Stimulated activated CD4-positive, alpha-beta T cell treated with anti-CD3 and anti-CD28 coated beads, Interleukin-2, amount 100 ng/mL, for 4 hours (primary cell): ENCODE results near the gene TNFAIP2.

Experiments used
- DNase-seq: peaks from one replicate; pipeline ENCODE4 v3.0.0-alpha.2; 2020; ENCODE audit warnings: low read depth

The TNFAIP2 gene

GRCh38 chr14:103094406-103095209 lies 28.7 kb upstream of the TNFAIP2 start, which contains the start of gene EXOC3L4:
Gene EXOC3L4 (plus strand): TSS chr14:103094725. CDS start chr14:103100220, 5,495 bp downstream.
- no peak for DNase-seq

- no peak for DNase-seq
Measured at GRCh38 chr14:103095210-103095778, 28.0 kb upstream of the TNFAIP2 start.

GRCh38 chr14:103096387-103096786 lies 26.9 kb upstream of the TNFAIP2 start:
- DNase-seq: no peak

GRCh38 chr14:103097244-103097993 lies 25.8 kb upstream of the TNFAIP2 start:
- no peak for DNase-seq

- no peak for DNase-seq
Measured at GRCh38 chr14:103097994-103098957, 25.0 kb upstream of the TNFAIP2 start.

- DNase-seq: no peak
Measured at GRCh38 chr14:103099081-103099732, 24.1 kb upstream of the TNFAIP2 start.

- no peak for DNase-seq
Measured at GRCh38 chr14:103099733-103100280, 23.5 kb upstream of the TNFAIP2 start.

GRCh38 chr14:103100281-103101121 lies 22.8 kb upstream of the TNFAIP2 start:
- DNase-seq: no peak

- no peak for DNase-seq
Measured at GRCh38 chr14:103101257-103101962, 21.9 kb upstream of the TNFAIP2 start.

GRCh38 chr14:103101963-103102688 lies 21.1 kb upstream of the TNFAIP2 start:
- no peak for DNase-seq

GRCh38 chr14:103102689-103103260 lies 20.5 kb upstream of the TNFAIP2 start:
- DNase-seq: no peak

- DNase-seq: no peak
Measured at GRCh38 chr14:103103461-103104388, 19.5 kb upstream of the TNFAIP2 start.

GRCh38 chr14:103104389-103104653 lies 18.9 kb upstream of the TNFAIP2 start:
- DNase-seq: no peak

- DNase-seq: peak; percentile 57
Measured at GRCh38 chr14:103104654-103105452, 18.4 kb upstream of the TNFAIP2 start.

- DNase-seq: no peak
Measured at GRCh38 chr14:103105580-103106150, 17.6 kb upstream of the TNFAIP2 start.

- DNase-seq: no peak
Measured at GRCh38 chr14:103107455-103107854, 15.8 kb upstream of the TNFAIP2 start.
